ENCODE data around the gene SKIL.

Gene SKIL

GRCh38 chr3:170386468-170386867 is 29.0 kb downstream of the SKIL start:
- DNase-seq (ENCODE audit: low read depth, low spot score): no peak
- no peak overlapping the region for H3K27ac ChIP-seq

- no peak for DNase-seq (ENCODE audit: low read depth, low spot score)
- H3K27ac ChIP-seq: no peak overlapping the region
Measured at GRCh38 chr3:170387950-170388349, 30.4 kb downstream of the SKIL start.

GRCh38 chr3:170391108-170391507 is 33.6 kb downstream of the SKIL start:
- DNase-seq (ENCODE audit: low read depth, low spot score): no peak
- no peak overlapping the region for H3K27ac ChIP-seq

GRCh38 chr3:170397685-170398084 is 40.2 kb downstream of the SKIL start:
- no peak overlapping the region for H3K27ac ChIP-seq
- DNase-seq (ENCODE audit: low read depth, low spot score): no peak

- DNase-seq (ENCODE audit: low read depth, low spot score): no peak
- no peak overlapping the region for H3K27ac ChIP-seq
Measured at GRCh38 chr3:170405101-170405500, 47.6 kb downstream of the SKIL start.

GRCh38 chr3:170410428-170411029 is 53.0 kb downstream of the SKIL start:
- H3K27ac ChIP-seq: no peak overlapping the region
- no peak for DNase-seq (ENCODE audit: low read depth, low spot score)

GRCh38 chr3:170413291-170413690 is 55.8 kb downstream of the SKIL start:
- no peak for DNase-seq (ENCODE audit: low read depth, low spot score)
- no peak overlapping the region for H3K27ac ChIP-seq

- no peak overlapping the region for H3K27ac ChIP-seq
- DNase-seq (ENCODE audit: low read depth, low spot score): no peak
Measured at GRCh38 chr3:170414202-170414663, 56.7 kb downstream of the SKIL start.

GRCh38 chr3:170417090-170417489 is 59.6 kb downstream of the SKIL start:
- H3K27ac ChIP-seq: no peak overlapping the region
- no peak for DNase-seq (ENCODE audit: low read depth, low spot score)

GRCh38 chr3:170418422-170419398 is 61.2 kb downstream of the SKIL start, which contains the start of gene CLDN11:
Gene CLDN11 (plus strand): TSS chr3:170418868. CDS start chr3:170419067, 199 bp downstream.
- H3K27ac ChIP-seq: peak within 1 kb of the TSS; percentile 10
- DNase-seq (ENCODE audit: low read depth, low spot score): no peak

GRCh38 chr3:170419557-170420087 is 62.1 kb downstream of the SKIL start:
- H3K27ac ChIP-seq: peak overlapping the region; percentile 10
- DNase-seq (ENCODE audit: low read depth, low spot score): no peak

GRCh38 chr3:170420307-170420821 is 62.8 kb downstream of the SKIL start:
- peak overlapping the region; percentile 10 for H3K27ac ChIP-seq
- DNase-seq (ENCODE audit: low read depth, low spot score): no peak

GRCh38 chr3:170421111-170421641 is 63.7 kb downstream of the SKIL start:
- DNase-seq (ENCODE audit: low read depth, low spot score): no peak

GRCh38 chr3:170421758-170422157 is 64.2 kb downstream of the SKIL start:
- DNase-seq (ENCODE audit: low read depth, low spot score): no peak
- H3K27ac ChIP-seq: no peak overlapping the region

More at GRCh38 chr3:170421111-170421641, 63.7 kb downstream of the SKIL start:
- H3K27ac ChIP-seq: peak overlapping the region; percentile 10

- DNase-seq (ENCODE audit: low read depth, low spot score): no peak
- H3K27ac ChIP-seq: no peak overlapping the region
Measured at GRCh38 chr3:170423001-170423615, 65.6 kb downstream of the SKIL start.

GRCh38 chr3:170424879-170425278 is 67.4 kb downstream of the SKIL start:
- no peak for DNase-seq (ENCODE audit: low read depth, low spot score)
- H3K27ac ChIP-seq: no peak overlapping the region

- no peak overlapping the region for H3K27ac ChIP-seq
Measured at GRCh38 chr3:170425491-170426239, 68.2 kb downstream of the SKIL start.

GRCh38 chr3:170426240-170426797 is 68.8 kb downstream of the SKIL start:
- no peak overlapping the region for H3K27ac ChIP-seq
- no peak for DNase-seq (ENCODE audit: low read depth, low spot score)

More at GRCh38 chr3:170425491-170426239, 68.2 kb downstream of the SKIL start:
- DNase-seq (ENCODE audit: low read depth, low spot score): no peak

- no peak for DNase-seq (ENCODE audit: low read depth, low spot score)
- H3K27ac ChIP-seq: no peak overlapping the region
Measured at GRCh38 chr3:170428095-170428494, 70.6 kb downstream of the SKIL start.

All from epithelial cell of prostate (primary cell).